CD14-positive monocyte (primary cell): Measurements from ENCODE around the gene ASPN. TPM values are rescaled to one million over a fixed set of nuclear protein-coding genes. Genes with fewer than 3 reads are reported as not detected.

Experiments
- DNase-seq, 3 donors: peaks; one replicate each; pipeline ENCODE4 v3.0.0-alpha.2; 2011 to 2022
- H2AFZ ChIP-seq: 2 replicates; pipeline ENCODE4 v1.6.0; 2012; ENCODE audit warnings: mild to moderate bottlenecking, low read depth, low read length, inconsistent platforms; ENCODE audit not compliant: insufficient read depth, poor library complexity, severe bottlenecking
- H3K27ac ChIP-seq, 2 donors: 1 replicate in 1 of 2; 2 replicates in 1 of 2; pipeline ENCODE4 v1.5.1; 2012 to 2013; ENCODE audit warnings: low read length in 2 of 2, control low read depth in 1 of 2, inconsistent platforms in 1 of 2, low read depth in 1 of 2, mild to moderate bottlenecking in 1 of 2
- H3K27me3 ChIP-seq, 2 donors: one replicate each; pipeline versions ENCODE4 v1.6.0 to v1.6.1; 2011 to 2013; ENCODE audit warnings: low read length in 2 of 2; ENCODE audit not compliant: control insufficient read depth in 2 of 2, insufficient read depth in 2 of 2
- H3K36me3 ChIP-seq, 2 donors: replicated peaks in 1 of 2; 1 replicate in 1 of 2; 2 replicates in 1 of 2; pipeline versions ENCODE4 v1.5.1 to v1.6.1; 2012 to 2013; ENCODE audit warnings: low read length in 2 of 2, control low read depth in 1 of 2, inconsistent platforms in 1 of 2, mild to moderate bottlenecking in 1 of 2; ENCODE audit not compliant: insufficient read depth in 2 of 2, control insufficient read depth in 1 of 2
- H3K4me1 ChIP-seq, 2 donors: 1 replicate in 1 of 2; 2 replicates in 1 of 2; pipeline versions ENCODE4 v1.5.1 to v1.6.1; 2012 to 2013; ENCODE audit warnings: low read length in 2 of 2, control low read depth in 1 of 2, inconsistent platforms in 1 of 2, mild to moderate bottlenecking in 1 of 2, moderate library complexity in 1 of 2; ENCODE audit not compliant: insufficient read depth in 2 of 2, control insufficient read depth in 1 of 2
- H3K4me2 ChIP-seq: replicated peaks from 2 replicates; pipeline ENCODE3; 2012; ENCODE audit warnings: low read length, moderate library complexity, mild to moderate bottlenecking; ENCODE audit not compliant: poor library complexity, severe bottlenecking; ENCODE audit errors: extremely low read depth
- H3K4me3 ChIP-seq, 3 experiments: fragments of 200-600 bp in 1 of 3; sonication (generic) in 1 of 3; replicated peaks in 1 of 3; 1 replicate in 2 of 3; 2 replicates in 1 of 3; pipeline ENCODE4 v1.5.1; 2011 to 2013; ENCODE audit warnings: low read length in 3 of 3, mild to moderate bottlenecking in 3 of 3, control low read depth in 2 of 3, low read depth in 2 of 3, inconsistent platforms in 1 of 3, moderate library complexity in 1 of 3
- H3K79me2 ChIP-seq: 2 replicates; pipeline ENCODE4 v1.6.0; 2012; ENCODE audit warnings: mild to moderate bottlenecking, control low read depth, inconsistent platforms, low read length, moderate library complexity; ENCODE audit not compliant: insufficient read depth
- H3K9ac ChIP-seq: 2 replicates; pipeline ENCODE4 v1.6.0; 2017; ENCODE audit warnings: low read length, mild to moderate bottlenecking; ENCODE audit not compliant: insufficient read depth, poor library complexity, severe bottlenecking
- H3K9me3 ChIP-seq, 2 donors: replicated peaks in 1 of 2; 1 replicate in 1 of 2; 2 replicates in 1 of 2; pipeline versions ENCODE4 v1.5.1 to v1.6.1; 2012 to 2013; ENCODE audit warnings: low read length in 2 of 2, control low read depth in 1 of 2; ENCODE audit not compliant: control insufficient read depth in 1 of 2, insufficient read depth in 1 of 2
- H4K20me1 ChIP-seq: 2 replicates; pipeline ENCODE4 v1.6.0; 2012; ENCODE audit warnings: mild to moderate bottlenecking, low read length, control low read depth, moderate library complexity; ENCODE audit not compliant: insufficient read depth
- H3K27ac Mint-ChIP-seq, 7 donors: one replicate each; pipeline ENCODE4 v1.8.0; 2020; ENCODE audit warnings: mild to moderate bottlenecking in 7 of 7, mixed read lengths in 7 of 7, moderate library complexity in 6 of 7, inconsistent platforms in 2 of 7
- H3K27me3 Mint-ChIP-seq, 3 donors: one replicate each; pipeline ENCODE4 v1.8.0; 2021 to 2022; ENCODE audit warnings: low read depth in 3 of 3, mild to moderate bottlenecking in 3 of 3, mixed read lengths in 3 of 3, moderate library complexity in 3 of 3, inconsistent platforms in 1 of 3
- H3K36me3 Mint-ChIP-seq, 2 donors: one replicate each; pipeline ENCODE4 v1.8.0; 2020; ENCODE audit warnings: mixed read lengths in 2 of 2, inconsistent platforms in 1 of 2, mild to moderate bottlenecking in 1 of 2
- H3K4me1 Mint-ChIP-seq: one replicate; pipeline ENCODE4 v1.8.0; 2020; ENCODE audit warnings: mild to moderate bottlenecking, mixed read lengths
- H3K4me3 Mint-ChIP-seq, 2 donors: one replicate each; pipeline ENCODE4 v1.8.0; 2020; ENCODE audit warnings: mild to moderate bottlenecking in 2 of 2, mixed read lengths in 2 of 2, moderate library complexity in 1 of 2
- H3K9me3 Mint-ChIP-seq, 7 donors: one replicate each; pipeline ENCODE4 v1.8.0; 2020 to 2022; ENCODE audit warnings: mixed read lengths in 7 of 7, mild to moderate bottlenecking in 6 of 7, moderate library complexity in 6 of 7, inconsistent platforms in 2 of 7
- WGBS: methylation state at CpG from one replicate; pipeline ENCODE4 v1.1.5; 2013; ENCODE audit warnings: missing lambda C conversion rate; ENCODE audit not compliant: insufficient coverage; 5-methylcytosine and 5-hydroxymethylcytosine counted together
- intact Hi-C, 2 donors: fragments of 100-400 bp; cut with micrococcal nuclease; formaldehyde crosslinking; loops; one replicate each; pipeline versions ENCODE4 v1.15.0 to v1.15.1; 2023
- polyA plus RNA-seq, 3 donors: library from polyadenylated mRNA; depleted of rRNA in 1 of 3; unstranded in 2 of 3; stranded (reverse) in 1 of 3; fragments of 300-500 nt in 2 of 3; fragments of >200 nt in 1 of 3; fragmentation: Illumina TruSeq in 2 of 3; gene quantifications; 1 replicate in 2 of 3; 2 replicates in 1 of 3; pipeline ENCODE4 v1.2.3, GENCODE V29; 2012 to 2021
- TF ChIP-seq, protein P1 (sequence below): fragments of 200-600 bp; IDR thresholded peaks from one replicate; pipeline ENCODE4 v1.8.0; 2022; ENCODE audit warnings: antibody characterized with exemption, mild to moderate bottlenecking

Gene ASPN
- polyA plus RNA-seq, 3 donors: not detected

DNA sequence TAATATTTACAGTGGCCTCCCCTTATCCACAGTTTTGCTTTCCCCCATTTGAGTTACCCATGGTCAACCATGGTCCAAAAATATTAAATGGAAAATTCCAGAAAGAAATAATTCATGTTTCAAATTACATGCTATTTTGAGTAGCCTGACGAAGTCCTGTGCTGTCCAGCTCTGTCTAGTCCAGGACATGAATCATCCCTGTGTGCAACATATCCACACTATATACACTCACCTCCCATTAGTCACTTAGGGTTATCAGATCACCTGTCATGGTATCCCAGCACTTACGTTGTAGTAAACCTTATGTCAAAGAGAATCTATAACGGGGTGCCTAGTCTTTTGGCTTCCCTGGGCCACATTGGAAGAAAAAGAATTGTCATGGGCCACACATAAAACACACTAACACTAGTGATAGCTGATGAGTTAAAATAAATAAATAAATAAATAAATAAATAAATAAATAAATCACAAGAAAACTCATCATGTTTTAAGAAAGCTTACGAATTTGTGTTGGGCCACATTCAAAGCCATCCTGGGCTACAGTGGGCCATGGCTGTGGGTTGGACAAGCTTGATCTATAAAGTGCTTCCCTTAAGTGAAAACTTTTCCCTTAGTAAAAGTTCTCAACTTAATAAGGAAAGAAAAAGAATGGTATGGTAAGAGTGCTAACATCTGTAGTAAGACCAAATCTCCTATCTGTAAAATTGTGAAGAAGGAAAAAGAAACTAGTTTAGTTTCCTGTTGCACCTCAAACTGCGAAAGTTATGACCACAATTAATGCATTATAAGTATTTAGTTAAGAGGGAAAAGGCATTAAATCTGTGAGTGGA lies 42.2 kb downstream of the ASPN start:
- WGBS: 100% methylated on average over 2 of the region's 5 CpGs
- H3K27ac ChIP-seq: no peak overlapping the region

GRCh38 chr9:92438900-92439526 lies 43.3 kb downstream of the ASPN start:
- peaks cover 0 to 2% (median 1%) of the 10 kb centered on the region in 3 donors for H3K27me3 Mint-ChIP-seq
- Histone ChIP-seq H3K27me3 (no peaks in the 10 kb centered on the region), H3K4me3 (no peak overlapping the region), H3K4me1 (no peaks in the 10 kb centered on the region), H3K79me2 (no peaks in the 10 kb centered on the region), H4K20me1 (no peaks in the 10 kb centered on the region), H3K36me3 (no peaks in the 10 kb centered on the region), H3K27ac (no peak overlapping the region), H2AFZ (no peak overlapping the region), H3K4me2 (no peak overlapping the region), H3K9me3 (no peaks in the 10 kb centered on the region), H3K9ac (no peak overlapping the region)
- H3K9me3 Mint-ChIP-seq: no peaks in the 10 kb centered on the region
- H3K36me3 Mint-ChIP-seq: peaks cover 0 to 4% of the 10 kb centered on the region in 2 donors
- DNase-seq: no peak
- H3K27ac Mint-ChIP-seq: no peak overlapping the region
- intact Hi-C loops: loop anchor here in 1 of 2 donors (5.0 kb wide), 1 partner anchor 297 kb away; no protein-coding TSS in a partner anchor
- no CpG with 5 or more reads among the region's 5 CpGs for WGBS
- TF ChIP-seq, protein P1, sequence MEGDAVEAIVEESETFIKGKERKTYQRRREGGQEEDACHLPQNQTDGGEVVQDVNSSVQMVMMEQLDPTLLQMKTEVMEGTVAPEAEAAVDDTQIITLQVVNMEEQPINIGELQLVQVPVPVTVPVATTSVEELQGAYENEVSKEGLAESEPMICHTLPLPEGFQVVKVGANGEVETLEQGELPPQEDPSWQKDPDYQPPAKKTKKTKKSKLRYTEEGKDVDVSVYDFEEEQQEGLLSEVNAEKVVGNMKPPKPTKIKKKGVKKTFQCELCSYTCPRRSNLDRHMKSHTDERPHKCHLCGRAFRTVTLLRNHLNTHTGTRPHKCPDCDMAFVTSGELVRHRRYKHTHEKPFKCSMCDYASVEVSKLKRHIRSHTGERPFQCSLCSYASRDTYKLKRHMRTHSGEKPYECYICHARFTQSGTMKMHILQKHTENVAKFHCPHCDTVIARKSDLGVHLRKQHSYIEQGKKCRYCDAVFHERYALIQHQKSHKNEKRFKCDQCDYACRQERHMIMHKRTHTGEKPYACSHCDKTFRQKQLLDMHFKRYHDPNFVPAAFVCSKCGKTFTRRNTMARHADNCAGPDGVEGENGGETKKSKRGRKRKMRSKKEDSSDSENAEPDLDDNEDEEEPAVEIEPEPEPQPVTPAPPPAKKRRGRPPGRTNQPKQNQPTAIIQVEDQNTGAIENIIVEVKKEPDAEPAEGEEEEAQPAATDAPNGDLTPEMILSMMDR: peak; percentile 55
- no peak overlapping the region for H3K4me3 Mint-ChIP-seq
- no peaks in the 10 kb centered on the region for H3K4me1 Mint-ChIP-seq

More for the DNA sequence above, 42.2 kb downstream of the ASPN start:
- H3K4me3 ChIP-seq: no peak overlapping the region
- no peaks in the 10 kb centered on the region for H3K27me3 ChIP-seq
- no peaks in the 10 kb centered on the region for H3K79me2 ChIP-seq
- H3K9me3 Mint-ChIP-seq: no peaks in the 10 kb centered on the region
- no peak overlapping the region for H2AFZ ChIP-seq
- peaks cover 0 to 2% (median 0%) of the 10 kb centered on the region in 3 donors for H3K27me3 Mint-ChIP-seq
- H3K36me3 Mint-ChIP-seq: no peaks in the 10 kb centered on the region
- TF ChIP-seq, protein P1: no peak
- H3K9ac ChIP-seq: no peak overlapping the region
- H3K36me3 ChIP-seq: no peaks in the 10 kb centered on the region
- H3K4me3 Mint-ChIP-seq: no peak overlapping the region
- H4K20me1 ChIP-seq: no peaks in the 10 kb centered on the region
- H3K4me1 Mint-ChIP-seq: no peaks in the 10 kb centered on the region
- H3K4me1 ChIP-seq: no peaks in the 10 kb centered on the region
- no peak for DNase-seq
- H3K9me3 ChIP-seq: no peaks in the 10 kb centered on the region
- peak overlapping the region in 1 of 7 donors; percentile 4 for H3K27ac Mint-ChIP-seq
- no peak overlapping the region for H3K4me2 ChIP-seq
- intact Hi-C loops: loop anchor here in 1 of 2 donors (5.0 kb wide), 1 partner anchor 298 kb away; no protein-coding TSS in a partner anchor
